CD14-positive monocyte (primary cell): Measurements from ENCODE around the gene IGF2. TPM values are rescaled to one million over a fixed set of nuclear protein-coding genes. Genes with fewer than 3 reads are reported as not detected.

Experiments
- DNase-seq, 3 donors: peaks; one replicate each; pipeline ENCODE4 v3.0.0-alpha.2; 2011 to 2022
- H2AFZ ChIP-seq: 2 replicates; pipeline ENCODE4 v1.6.0; 2012; ENCODE audit warnings: mild to moderate bottlenecking, low read depth, low read length, inconsistent platforms; ENCODE audit not compliant: insufficient read depth, poor library complexity, severe bottlenecking
- H3K27ac ChIP-seq, 2 donors: 1 replicate in 1 of 2; 2 replicates in 1 of 2; pipeline ENCODE4 v1.5.1; 2012 to 2013; ENCODE audit warnings: low read length in 2 of 2, control low read depth in 1 of 2, inconsistent platforms in 1 of 2, low read depth in 1 of 2, mild to moderate bottlenecking in 1 of 2
- H3K27me3 ChIP-seq, 2 donors: one replicate each; pipeline versions ENCODE4 v1.6.0 to v1.6.1; 2011 to 2013; ENCODE audit warnings: low read length in 2 of 2; ENCODE audit not compliant: control insufficient read depth in 2 of 2, insufficient read depth in 2 of 2
- H3K36me3 ChIP-seq, 2 donors: replicated peaks in 1 of 2; 1 replicate in 1 of 2; 2 replicates in 1 of 2; pipeline versions ENCODE4 v1.5.1 to v1.6.1; 2012 to 2013; ENCODE audit warnings: low read length in 2 of 2, control low read depth in 1 of 2, inconsistent platforms in 1 of 2, mild to moderate bottlenecking in 1 of 2; ENCODE audit not compliant: insufficient read depth in 2 of 2, control insufficient read depth in 1 of 2
- H3K4me1 ChIP-seq, 2 donors: 1 replicate in 1 of 2; 2 replicates in 1 of 2; pipeline versions ENCODE4 v1.5.1 to v1.6.1; 2012 to 2013; ENCODE audit warnings: low read length in 2 of 2, control low read depth in 1 of 2, inconsistent platforms in 1 of 2, mild to moderate bottlenecking in 1 of 2, moderate library complexity in 1 of 2; ENCODE audit not compliant: insufficient read depth in 2 of 2, control insufficient read depth in 1 of 2
- H3K4me2 ChIP-seq: replicated peaks from 2 replicates; pipeline ENCODE3; 2012; ENCODE audit warnings: low read length, moderate library complexity, mild to moderate bottlenecking; ENCODE audit not compliant: poor library complexity, severe bottlenecking; ENCODE audit errors: extremely low read depth
- H3K4me3 ChIP-seq, 3 experiments: fragments of 200-600 bp in 1 of 3; sonication (generic) in 1 of 3; replicated peaks in 1 of 3; 1 replicate in 2 of 3; 2 replicates in 1 of 3; pipeline ENCODE4 v1.5.1; 2011 to 2013; ENCODE audit warnings: low read length in 3 of 3, mild to moderate bottlenecking in 3 of 3, control low read depth in 2 of 3, low read depth in 2 of 3, inconsistent platforms in 1 of 3, moderate library complexity in 1 of 3
- H3K79me2 ChIP-seq: 2 replicates; pipeline ENCODE4 v1.6.0; 2012; ENCODE audit warnings: mild to moderate bottlenecking, control low read depth, inconsistent platforms, low read length, moderate library complexity; ENCODE audit not compliant: insufficient read depth
- H3K9ac ChIP-seq: 2 replicates; pipeline ENCODE4 v1.6.0; 2017; ENCODE audit warnings: low read length, mild to moderate bottlenecking; ENCODE audit not compliant: insufficient read depth, poor library complexity, severe bottlenecking
- H3K9me3 ChIP-seq, 2 donors: replicated peaks in 1 of 2; 1 replicate in 1 of 2; 2 replicates in 1 of 2; pipeline versions ENCODE4 v1.5.1 to v1.6.1; 2012 to 2013; ENCODE audit warnings: low read length in 2 of 2, control low read depth in 1 of 2; ENCODE audit not compliant: control insufficient read depth in 1 of 2, insufficient read depth in 1 of 2
- H4K20me1 ChIP-seq: 2 replicates; pipeline ENCODE4 v1.6.0; 2012; ENCODE audit warnings: mild to moderate bottlenecking, low read length, control low read depth, moderate library complexity; ENCODE audit not compliant: insufficient read depth
- H3K27ac Mint-ChIP-seq, 7 donors: one replicate each; pipeline ENCODE4 v1.8.0; 2020; ENCODE audit warnings: mild to moderate bottlenecking in 7 of 7, mixed read lengths in 7 of 7, moderate library complexity in 6 of 7, inconsistent platforms in 2 of 7
- H3K27me3 Mint-ChIP-seq, 3 donors: one replicate each; pipeline ENCODE4 v1.8.0; 2021 to 2022; ENCODE audit warnings: low read depth in 3 of 3, mild to moderate bottlenecking in 3 of 3, mixed read lengths in 3 of 3, moderate library complexity in 3 of 3, inconsistent platforms in 1 of 3
- H3K36me3 Mint-ChIP-seq, 2 donors: one replicate each; pipeline ENCODE4 v1.8.0; 2020; ENCODE audit warnings: mixed read lengths in 2 of 2, inconsistent platforms in 1 of 2, mild to moderate bottlenecking in 1 of 2
- H3K4me1 Mint-ChIP-seq: one replicate; pipeline ENCODE4 v1.8.0; 2020; ENCODE audit warnings: mild to moderate bottlenecking, mixed read lengths
- H3K4me3 Mint-ChIP-seq, 2 donors: one replicate each; pipeline ENCODE4 v1.8.0; 2020; ENCODE audit warnings: mild to moderate bottlenecking in 2 of 2, mixed read lengths in 2 of 2, moderate library complexity in 1 of 2
- H3K9me3 Mint-ChIP-seq, 7 donors: one replicate each; pipeline ENCODE4 v1.8.0; 2020 to 2022; ENCODE audit warnings: mixed read lengths in 7 of 7, mild to moderate bottlenecking in 6 of 7, moderate library complexity in 6 of 7, inconsistent platforms in 2 of 7
- CTCF ChIP-seq: fragments of 200-600 bp; IDR thresholded peaks from one replicate; pipeline ENCODE4 v1.8.0; 2022; ENCODE audit warnings: antibody characterized with exemption, mild to moderate bottlenecking
- WGBS: methylation state at CpG from one replicate; pipeline ENCODE4 v1.1.5; 2013; ENCODE audit warnings: missing lambda C conversion rate; ENCODE audit not compliant: insufficient coverage; 5-methylcytosine and 5-hydroxymethylcytosine counted together
- intact Hi-C, 2 donors: fragments of 100-400 bp; cut with micrococcal nuclease; formaldehyde crosslinking; loops; one replicate each; pipeline versions ENCODE4 v1.15.0 to v1.15.1; 2023
- polyA plus RNA-seq, 3 donors: library from polyadenylated mRNA; depleted of rRNA in 1 of 3; unstranded in 2 of 3; stranded (reverse) in 1 of 3; fragments of 300-500 nt in 2 of 3; fragments of >200 nt in 1 of 3; fragmentation: Illumina TruSeq in 2 of 3; gene quantifications; 1 replicate in 2 of 3; 2 replicates in 1 of 3; pipeline ENCODE4 v1.2.3, GENCODE V29; 2012 to 2021

Gene IGF2
- polyA plus RNA-seq, 3 donors = not detected

GRCh38 chr11:2100361-2101170 lies 38.6 kb downstream of the IGF2 start:
- no peak for DNase-seq
- no peaks in the 10 kb centered on the region for H3K27me3 ChIP-seq
- no peak for TF ChIP-seq CTCF
- no peak overlapping the region for H3K9ac ChIP-seq
- H3K4me1 Mint-ChIP-seq = peaks cover 5% of the 10 kb centered on the region
- no peaks in the 10 kb centered on the region for H3K79me2 ChIP-seq
- H3K4me3 ChIP-seq = no peak overlapping the region
- H2AFZ ChIP-seq = no peak overlapping the region
- H3K27ac ChIP-seq = no peak overlapping the region
- H3K36me3 ChIP-seq = no peaks in the 10 kb centered on the region
- peaks cover 0 to 2% (median 0%) of the 10 kb centered on the region in 7 donors for H3K9me3 Mint-ChIP-seq
- 76% methylated on average over 24 of the region's 25 CpGs for whole genome bisulfite sequencing
- no peak overlapping the region for H3K4me3 Mint-ChIP-seq
- H3K27ac Mint-ChIP-seq = no peak overlapping the region
- intact Hi-C loops = no loop called here
- H3K4me2 ChIP-seq = no peak overlapping the region
- H3K9me3 ChIP-seq = no peaks in the 10 kb centered on the region
- H3K27me3 Mint-ChIP-seq = peaks cover 3 to 6% (median 3%) of the 10 kb centered on the region in 3 donors
- H4K20me1 ChIP-seq = no peaks in the 10 kb centered on the region
- no peaks in the 10 kb centered on the region for H3K36me3 Mint-ChIP-seq
- H3K4me1 ChIP-seq = no peaks in the 10 kb centered on the region

GRCh38 chr11:2099516-2100349 lies 39.5 kb downstream of the IGF2 start:
- Mint-ChIP-seq H3K27me3 (peaks cover 3 to 6% (median 3%) of the 10 kb centered on the region in 3 donors), H3K4me1 (peaks cover 5% of the 10 kb centered on the region), H3K4me3 (no peak overlapping the region), H3K9me3 (peaks cover 0 to 2% (median 0%) of the 10 kb centered on the region in 7 donors), H3K27ac (no peak overlapping the region), H3K36me3 (no peaks in the 10 kb centered on the region)
- 82% methylated on average over 18 of the region's 20 CpGs for WGBS
- H3K4me3 ChIP-seq = no peak overlapping the region
- no peak overlapping the region for H3K4me2 ChIP-seq
- intact Hi-C loops = no loop called here
- no peak overlapping the region for H2AFZ ChIP-seq
- no peaks in the 10 kb centered on the region for H3K9me3 ChIP-seq
- no peaks in the 10 kb centered on the region for H3K4me1 ChIP-seq
- TF ChIP-seq CTCF = no peak
- H3K27ac ChIP-seq = no peak overlapping the region
- H3K9ac ChIP-seq = no peak overlapping the region
- H3K79me2 ChIP-seq = no peaks in the 10 kb centered on the region
- H3K36me3 ChIP-seq = no peaks in the 10 kb centered on the region
- DNase-seq = no peak
- H4K20me1 ChIP-seq = no peaks in the 10 kb centered on the region
- H3K27me3 ChIP-seq = no peaks in the 10 kb centered on the region
